ENCODE results near the gene KCNE1.
"Not testable (repeated sequence)": the region's sequence is repeated elsewhere in the genome, so short reads cannot be mapped to it uniquely, and the experiment has no call there.

Gene KCNE1
- 0.35 to 0.73 (median 0.52) reads per million in 4 experiments for total RNA-seq

DNA sequence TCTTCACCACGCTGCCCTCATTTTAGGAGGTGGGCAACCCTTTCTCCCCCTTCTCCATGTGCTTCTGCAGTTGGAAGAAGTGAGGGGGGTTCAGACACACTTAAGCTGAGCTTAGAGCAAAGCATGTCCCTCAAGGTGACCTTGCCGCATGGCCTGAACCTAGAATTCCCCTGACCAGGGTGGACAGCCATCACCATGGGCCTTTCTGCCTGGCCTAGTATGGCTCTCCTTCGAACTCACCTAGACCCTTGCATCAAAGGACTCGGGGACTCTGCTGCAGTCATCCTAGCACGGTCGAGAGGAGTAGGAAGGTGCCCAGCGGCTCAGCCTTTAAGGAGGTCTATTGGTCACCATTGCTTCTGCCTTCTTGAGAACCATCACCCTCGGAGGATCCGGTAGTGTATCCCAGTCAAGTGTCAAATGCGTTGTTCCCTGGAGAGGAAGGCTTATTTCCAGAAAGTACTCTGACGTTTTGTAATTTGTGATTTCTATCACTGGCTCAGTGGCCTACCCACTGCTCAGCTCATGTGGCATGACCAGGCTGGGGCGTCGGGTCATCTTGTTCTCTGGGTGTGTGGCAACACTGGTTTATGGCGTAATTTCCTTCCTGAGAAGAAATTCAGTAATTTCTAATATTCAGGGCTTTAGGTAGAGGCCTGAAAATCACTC is at the start of gene KCNE1:
TSS of gene KCNE1 (minus strand) at position 424 of the 669 bp plus-strand sequence. CDS start 62,576 bp downstream, outside the sequence.
- no peak for DNase-seq

DNA sequence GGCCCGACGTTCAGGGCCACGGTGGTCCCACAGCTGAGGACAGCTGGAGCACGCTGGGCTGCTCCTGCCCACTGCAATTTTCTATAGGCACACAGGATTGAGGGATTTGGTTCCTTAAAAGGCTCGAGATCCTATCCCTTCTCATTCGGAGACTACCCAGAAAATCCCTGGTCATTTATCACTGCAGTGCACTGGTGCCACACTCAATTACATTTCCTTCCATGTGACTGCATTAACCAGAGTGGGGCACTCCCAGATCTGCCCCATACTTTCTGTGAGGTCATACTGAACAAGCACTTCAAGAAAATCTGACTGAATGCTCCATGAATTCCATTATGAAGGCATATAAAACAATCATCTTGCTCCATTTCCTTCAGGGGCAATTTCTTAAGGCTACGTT is 49.8 kb upstream of the KCNE1 start:
- no peak for DNase-seq

DNA sequence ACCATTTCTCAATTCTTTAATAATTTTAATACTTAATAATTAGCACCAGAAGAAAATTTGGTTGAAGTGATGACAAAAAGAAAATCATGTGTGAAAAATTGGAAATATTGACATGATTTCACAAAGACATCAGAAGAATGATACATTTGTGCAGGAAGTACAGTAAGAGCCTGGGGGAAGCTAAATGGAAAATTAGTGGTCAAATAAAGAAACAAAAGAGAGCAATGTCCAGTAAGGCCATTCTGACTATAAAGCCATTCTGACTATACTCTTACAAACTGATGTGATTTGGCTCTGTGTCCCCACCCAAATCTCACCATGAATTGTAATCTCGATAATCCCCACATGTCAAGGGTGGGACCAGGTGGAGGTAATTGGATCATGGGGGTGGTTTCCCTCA is 48.6 kb upstream of the KCNE1 start:
- no peak for DNase-seq

DNA sequence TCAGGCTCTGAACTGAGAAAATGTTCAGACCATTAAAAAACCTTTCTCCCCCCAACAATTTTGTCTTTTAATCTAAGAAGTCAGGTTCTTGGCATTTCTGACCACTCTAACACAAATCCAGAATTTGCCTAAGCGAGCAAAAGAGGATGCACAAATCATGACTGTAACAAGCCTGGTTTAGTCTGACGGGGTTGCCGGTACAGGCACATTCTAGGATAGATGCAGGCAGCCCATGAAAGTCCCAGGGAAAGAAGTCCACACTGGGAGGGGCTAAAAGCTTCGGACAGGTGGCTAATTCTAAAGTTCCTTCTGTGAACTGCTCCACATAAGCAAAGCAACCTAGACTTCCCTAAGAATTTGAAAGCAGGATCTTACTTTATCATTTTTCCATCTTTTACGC is 48.0 kb upstream of the KCNE1 start:
- no peak for DNase-seq

DNA sequence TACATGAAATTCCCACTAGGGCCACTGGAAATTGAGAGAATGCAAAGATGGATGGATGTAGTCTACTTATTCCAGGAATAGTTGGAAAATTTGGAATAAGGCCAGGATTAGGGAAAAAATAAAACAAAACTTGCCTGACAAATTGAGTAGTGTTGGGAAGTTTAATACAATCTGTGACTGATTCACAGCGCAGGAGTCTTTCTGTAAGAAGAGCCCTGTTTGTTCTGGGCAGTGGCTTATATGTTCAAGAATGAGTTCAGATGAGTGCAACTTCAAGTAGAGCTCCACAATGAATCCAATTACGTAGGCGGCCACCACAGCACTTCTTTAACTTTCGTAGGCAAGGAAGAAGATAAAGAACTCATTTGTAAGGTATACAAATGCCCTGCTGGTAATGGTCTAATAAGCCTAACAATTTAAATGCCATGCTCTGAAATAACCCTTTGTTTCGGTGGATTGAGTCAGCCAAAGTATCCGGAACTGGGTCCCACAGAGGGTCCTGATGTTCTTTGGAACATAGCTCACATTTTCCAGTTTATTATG is 47.1 kb upstream of the KCNE1 start:
- DNase-seq = no peak

DNA sequence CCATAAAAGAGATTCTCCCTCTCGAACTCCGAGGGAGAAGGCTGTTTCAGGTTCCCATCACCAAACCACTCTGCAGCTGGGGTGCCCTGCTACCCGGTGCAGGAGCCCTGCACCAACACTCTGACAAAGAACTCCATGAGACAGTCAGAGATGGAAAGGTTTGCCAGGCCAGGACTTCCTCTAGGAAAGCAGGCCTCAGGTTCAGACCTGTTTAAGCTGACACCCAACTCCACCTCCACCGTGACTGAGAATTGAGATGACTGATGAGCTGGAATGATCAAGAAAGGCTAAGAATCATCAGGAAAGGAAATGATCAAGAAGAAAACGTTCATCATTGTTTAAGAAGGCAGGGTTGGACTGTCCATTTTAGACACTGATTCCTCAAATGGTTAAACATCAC is 46.2 kb upstream of the KCNE1 start:
- DNase-seq = no peak

DNA sequence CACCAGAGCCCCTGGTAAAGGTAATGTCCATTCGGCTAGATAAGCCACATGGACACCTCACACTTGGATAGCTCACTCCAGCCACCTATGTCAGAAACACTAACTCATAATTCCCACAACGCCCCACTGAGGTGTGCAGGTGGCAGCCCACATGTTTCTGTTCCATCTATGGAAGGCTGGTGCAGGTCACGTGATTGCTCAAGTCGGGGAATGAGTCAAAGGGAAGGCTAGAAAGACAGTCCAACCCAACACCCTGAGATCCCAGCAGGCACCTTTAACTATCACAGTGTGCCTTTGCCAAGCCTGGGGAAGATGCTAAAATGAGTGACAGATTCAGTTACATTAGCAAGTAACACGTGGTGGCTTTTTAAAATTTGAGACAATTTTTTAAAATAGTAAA is 45.3 kb upstream of the KCNE1 start:
- DNase-seq = no peak

DNA sequence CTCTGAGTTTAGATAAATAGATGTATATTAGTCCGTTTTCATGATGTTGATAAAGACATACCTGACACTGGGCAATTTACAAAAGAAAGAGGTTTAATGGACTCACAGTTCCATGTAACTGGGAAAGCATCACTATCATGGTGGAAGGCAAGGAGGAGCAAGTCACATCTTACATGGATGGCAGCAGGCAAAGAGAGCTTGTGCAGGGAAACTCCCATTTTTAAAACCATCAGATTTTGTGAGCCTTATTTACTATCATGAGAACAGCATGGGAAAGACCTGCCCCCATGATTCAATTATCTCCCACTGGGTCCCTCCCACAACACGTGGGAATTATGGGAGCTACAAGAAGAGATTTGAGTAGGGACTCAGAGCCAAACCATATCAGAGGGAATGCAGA is 42.7 kb upstream of the KCNE1 start:
- DNase-seq = not testable (repeated sequence)

DNA sequence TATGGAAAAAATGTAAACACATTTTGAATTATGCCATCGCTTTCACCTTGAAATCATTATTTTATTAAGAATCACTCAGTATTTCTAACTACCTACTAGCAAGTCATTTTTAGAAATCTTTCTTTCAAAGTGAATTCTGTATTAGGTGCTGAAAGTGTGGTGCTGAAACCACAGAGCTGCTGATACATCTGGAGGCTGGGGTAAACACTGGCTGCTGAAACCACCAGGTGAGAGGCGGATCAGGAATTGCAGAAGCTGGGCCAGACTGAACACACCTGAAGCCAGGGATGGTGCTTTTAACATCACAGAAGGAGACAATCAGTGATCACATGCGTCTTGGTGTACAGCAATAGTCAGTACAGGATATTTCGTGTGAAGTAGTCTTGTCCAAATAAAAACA is 42.2 kb upstream of the KCNE1 start:
- DNase-seq = no peak

DNA sequence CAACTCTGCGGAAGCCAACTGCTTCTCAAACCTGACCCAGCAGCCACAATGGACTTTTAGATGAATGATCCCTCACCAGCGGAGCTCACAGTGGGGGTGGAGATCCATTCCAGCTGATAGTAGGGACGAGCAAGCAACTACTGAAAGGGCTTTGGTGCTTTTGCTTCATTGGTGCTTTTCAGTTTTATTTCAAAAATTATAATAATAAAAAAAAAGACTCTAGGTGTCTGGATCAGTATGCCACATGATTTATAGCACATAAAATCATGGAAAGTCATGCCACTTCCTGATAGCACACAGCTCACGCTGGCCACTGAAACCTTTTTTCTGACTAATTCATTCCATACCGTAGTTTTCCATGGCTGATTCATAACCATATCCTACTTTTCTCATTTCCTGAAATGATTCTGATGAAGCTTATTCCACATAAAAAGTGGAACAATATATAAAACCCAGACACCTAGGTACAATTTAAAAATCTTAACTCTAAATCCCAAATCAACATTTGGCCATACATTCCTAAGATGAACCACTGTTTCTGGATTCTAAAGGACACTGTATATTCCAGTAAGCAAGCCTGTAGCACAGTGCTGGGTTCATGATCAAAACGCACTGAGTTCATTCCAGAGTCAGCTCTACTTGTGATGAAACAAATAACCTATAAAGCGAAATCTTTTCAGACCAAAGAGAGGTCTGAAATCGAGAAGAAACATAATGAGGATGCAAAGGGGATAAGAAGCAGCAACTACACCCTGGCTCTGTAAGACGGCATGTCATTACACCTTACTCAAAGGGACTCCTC is 41.3 kb upstream of the KCNE1 start:
- no peak for DNase-seq

DNA sequence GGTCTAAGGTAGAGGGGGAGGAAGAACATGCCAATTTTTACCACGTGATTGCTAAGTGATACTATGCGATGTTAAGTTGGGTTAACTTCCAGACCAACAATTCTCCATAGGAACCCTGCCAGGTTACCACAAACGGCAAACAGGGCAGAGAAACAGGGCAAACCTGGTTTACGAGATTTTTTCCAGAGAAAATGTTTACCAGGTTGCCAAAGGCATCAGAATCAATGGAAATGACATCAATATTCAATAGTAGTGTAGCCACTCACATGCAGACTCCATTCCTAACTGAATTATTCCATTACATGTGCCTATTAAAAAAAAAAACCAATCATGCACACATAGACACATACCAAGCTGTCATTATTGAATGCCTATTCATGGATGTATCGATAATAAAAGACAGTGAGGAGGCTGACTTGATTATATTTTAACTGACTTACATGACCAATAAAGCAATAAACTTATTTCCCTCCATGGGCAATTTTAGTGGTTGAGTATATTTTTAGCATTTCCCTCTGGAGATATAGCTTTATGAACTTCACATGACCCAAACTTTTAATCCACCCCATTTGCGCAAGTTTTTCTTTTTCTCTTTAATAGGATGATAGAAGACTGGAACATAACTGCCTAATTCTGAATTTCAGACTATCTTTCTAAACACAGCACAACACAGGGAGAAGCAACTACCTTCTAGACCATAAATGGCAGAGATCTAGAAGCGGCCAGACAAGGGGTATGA is 40.5 kb upstream of the KCNE1 start:
- DNase-seq = no peak

DNA sequence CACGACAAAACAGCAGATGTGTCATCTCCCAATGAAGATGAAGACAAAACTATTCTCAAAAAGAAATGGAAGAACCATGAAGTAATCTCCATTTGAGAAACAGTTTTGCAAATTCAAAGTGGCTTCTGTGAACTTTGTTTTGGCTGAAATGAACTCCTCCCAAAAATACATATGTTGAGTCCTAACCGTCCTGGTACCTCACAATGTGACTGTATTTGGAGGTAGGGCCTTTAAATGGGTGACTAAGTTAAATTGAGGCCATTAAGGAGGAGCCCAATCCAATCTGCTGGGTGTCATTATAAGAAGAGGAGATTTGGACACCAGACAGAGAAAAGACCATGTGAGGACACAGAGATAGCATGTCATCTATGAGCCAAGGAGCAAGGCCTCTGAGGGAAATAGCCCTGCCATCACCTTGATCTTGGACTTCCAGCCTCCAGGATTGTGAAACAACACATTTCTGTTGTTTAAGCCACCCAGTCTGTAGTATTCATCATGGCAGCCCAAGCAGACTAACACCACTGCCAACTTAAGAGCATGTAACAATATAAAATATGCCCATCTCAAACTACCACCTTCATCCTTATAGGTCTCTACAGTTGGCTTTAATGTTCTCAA is 38.3 kb upstream of the KCNE1 start:
- no peak for DNase-seq

DNA sequence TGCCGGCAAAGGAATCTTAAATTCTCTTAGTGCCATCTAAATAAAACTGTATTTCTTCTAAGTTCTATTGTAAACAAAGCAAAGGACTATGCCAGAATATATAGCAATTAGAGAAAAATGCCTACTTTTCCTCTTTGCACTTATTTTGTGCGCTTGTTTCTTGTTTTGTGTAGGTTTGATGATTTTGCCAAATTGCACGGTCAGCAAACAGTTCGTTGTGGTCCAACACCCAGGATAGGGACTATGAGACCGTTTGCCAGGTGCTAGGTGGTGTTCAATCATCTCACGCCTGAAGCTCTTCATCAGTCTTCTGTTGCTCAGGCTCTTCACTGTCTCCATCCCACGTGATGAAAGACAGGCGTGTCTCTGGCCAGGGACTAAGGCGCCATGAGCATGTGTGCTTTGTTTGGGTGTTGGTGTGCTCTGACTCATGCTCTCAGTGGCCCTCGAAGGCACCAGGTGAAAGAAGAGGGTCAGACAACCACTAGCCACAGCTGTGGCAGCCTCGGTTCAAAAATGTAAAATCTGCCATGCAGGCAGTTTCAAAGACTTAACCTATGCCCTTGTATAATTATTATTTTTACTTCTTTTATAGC is 36.9 kb upstream of the KCNE1 start:
- DNase-seq = no peak

DNA sequence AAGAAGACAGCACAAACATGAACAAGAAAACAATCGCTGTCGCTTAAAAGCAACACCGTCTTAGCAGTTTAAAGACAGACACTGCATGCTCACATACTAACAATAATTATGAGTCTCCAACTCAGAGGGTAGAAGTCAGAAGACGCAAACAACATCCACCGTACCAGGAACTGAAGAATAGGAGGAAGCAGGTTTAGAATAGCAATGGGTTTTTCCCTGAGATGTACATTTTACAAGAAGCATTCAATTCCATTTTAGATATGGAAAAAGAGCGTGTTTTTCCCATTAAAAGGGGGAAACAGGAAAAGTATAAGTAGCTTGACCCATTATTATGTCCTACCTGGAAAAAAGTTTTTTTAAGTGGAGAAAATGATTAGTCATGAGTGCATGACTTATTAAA is 34.5 kb upstream of the KCNE1 start:
- no peak for DNase-seq

DNA sequence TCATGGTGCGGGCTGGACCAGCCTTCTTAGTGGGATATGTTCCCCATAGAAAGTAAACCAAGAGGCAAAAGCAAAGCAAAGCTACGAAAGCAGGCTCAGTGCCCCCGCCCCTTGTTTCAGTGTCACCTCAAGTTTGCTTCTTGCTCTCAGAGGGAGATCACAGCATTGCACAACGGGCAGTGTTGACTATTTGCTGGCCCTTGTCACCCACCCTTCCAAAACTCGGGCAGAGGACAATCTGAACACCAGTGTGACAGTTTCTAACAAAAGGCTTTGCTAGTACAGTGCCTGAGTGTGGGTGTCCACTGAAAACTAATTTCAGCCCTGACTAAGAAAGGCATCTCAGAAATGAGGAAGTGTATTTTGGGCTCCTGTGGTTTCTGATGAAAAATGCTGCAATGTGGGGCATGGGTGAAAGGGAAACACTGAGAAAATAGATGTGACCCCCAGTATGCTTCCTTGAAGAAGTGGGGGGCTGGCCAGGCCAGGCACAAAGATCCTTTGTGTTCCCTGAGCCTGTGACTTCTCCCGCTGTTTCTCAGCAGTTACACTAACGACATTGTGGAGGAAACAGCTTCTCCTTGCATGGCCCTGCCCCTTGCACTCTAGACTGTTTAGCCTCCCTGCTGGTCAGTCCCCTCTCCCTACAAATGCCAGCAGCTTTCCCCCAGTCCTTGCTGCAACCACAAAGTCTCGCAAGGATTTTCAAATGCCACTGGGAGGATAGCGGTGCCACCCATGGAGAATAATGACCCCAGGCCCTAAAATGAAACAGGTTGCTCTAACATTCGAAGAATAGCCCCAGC is 33.3 kb upstream of the KCNE1 start:
- no peak for DNase-seq

DNA sequence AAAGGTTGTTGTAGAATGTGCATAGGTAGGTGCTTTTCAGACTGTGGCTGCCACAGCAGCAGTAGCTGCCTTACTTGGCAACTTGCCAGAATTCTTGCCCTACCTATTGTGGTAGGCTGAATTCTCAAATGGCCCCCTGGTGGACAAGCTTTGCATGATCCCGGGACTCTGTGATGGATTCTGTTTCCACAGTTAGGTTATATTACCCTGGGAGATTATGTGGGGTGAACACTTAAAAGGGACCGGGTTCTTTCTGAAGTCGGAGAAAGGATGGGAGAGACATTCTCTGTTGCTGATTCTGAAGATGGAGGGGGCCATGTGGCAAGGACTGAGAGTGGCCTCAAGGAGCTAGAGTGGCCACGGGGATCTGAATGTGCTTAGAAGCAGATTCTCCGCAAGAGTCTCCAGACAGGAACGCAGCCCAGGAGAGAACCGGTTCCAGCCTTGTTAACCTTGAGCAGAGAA is 32.1 kb upstream of the KCNE1 start:
- DNase-seq = no peak

DNA sequence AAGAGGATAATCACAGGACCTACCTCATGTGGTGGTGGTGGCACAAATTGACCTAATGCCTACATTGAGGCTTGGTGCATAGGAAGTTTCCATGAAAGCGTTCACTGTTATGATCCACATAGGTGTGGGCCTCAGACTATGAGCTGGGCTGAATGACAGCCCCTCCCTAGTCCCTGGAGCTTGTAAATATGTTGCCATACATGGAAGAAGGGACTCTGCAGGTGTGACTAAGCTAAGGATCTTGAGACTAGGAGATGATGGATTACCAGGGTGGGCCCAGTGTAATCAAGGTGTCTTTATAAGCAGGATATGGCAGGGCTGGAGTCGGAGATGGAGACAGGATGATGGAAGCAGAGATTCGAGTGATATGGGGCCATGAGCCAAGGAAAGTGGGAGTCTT is 31.0 kb upstream of the KCNE1 start:
- DNase-seq = no peak

DNA sequence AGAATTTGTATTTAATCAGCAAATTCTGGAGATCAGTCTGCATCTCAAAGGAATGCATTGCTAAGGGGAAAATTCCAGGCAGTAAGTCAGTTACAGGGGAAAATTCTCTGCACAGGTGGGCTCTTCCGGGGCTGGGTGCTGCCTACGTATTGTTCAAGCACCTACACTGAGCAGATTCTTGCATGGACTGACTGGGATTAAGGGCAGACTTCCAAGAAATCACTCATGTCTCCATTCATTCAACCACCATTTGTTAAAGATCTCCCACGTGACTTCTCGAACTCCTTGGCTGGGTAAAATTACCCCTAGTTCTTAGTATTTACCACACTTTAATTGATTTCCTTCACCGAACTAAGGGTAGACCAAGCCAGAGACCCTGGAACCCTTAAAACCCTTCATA is 28.2 kb upstream of the KCNE1 start:
- DNase-seq = no peak

DNA sequence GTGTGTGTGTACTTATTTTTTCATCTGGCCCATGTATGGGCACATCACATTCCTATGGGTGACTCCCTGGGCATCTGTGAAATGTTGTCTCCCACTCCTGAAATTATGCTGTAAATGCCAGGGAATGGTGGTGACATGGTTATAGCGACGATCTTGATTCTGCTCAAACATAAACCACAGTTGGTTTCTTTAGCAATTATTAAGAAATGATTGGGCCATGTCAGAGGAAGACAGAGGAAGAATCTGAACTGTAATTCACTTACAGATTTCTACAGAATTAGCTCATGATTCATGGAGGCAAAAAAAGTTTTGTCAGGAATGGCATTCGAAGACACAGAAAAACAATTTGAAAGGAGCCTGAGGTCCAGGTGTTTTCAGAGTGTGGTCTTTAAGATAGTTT is 25.8 kb upstream of the KCNE1 start:
- no peak for DNase-seq

DNA sequence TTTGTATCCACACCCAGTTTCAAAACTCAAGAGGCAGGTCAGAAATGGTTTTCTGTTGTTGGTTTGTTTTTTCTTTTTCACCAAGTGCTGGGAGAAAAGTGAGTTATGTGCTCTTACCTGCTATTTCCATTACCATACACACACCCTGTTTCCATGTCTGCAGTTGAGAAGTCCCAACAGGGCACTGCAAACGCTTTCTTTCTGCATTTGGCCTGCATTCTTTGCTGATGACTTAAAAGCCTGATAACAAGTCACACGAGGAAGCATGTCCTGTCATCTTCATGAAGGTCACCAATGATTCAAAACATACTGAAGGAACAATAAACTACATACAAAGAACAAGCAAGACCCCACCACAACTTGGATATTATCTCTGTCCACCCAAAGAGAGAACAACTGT is 24.8 kb upstream of the KCNE1 start:
- no peak for DNase-seq

DNA sequence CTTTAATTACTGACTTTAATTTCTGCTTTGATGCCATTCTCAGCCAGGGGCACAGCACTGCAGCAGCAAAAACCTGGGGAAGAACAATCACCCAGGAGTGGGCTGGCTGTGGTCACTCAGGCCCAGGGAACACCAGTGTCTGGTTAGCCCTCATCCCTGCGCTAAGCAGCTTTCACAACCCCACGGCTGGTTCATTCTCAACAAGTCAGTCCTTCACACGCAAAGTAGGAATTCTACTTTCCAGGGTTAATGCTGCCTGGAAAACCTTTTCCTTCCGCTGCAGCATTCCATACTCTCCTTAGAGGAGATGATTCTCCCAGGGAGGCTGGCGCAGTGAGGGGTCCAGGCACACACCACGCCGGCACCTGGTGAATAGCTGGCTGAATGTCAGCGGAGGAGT is 24.3 kb upstream of the KCNE1 start:
- DNase-seq = no peak

DNA sequence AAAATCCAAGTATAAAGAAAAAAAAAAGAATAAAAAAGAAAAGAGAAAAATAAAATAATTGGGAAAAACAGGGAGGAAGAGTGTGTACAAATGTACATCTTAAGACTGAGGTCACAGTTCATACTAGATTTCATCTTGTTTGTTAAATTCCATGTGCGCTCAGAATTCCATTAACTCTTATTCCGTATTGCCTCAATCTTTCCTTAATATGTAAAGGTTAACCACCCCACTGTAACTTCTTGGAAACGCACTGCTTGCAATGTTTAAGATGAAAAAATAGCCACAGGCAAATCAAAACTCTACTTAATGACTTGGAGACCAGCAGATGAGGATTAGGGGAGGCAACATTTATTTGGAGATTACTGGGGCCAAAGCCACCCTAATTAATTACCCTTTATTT is 23.9 kb upstream of the KCNE1 start:
- DNase-seq = no peak
